Stomach (tissue), 9 donors: ENCODE data around the gene RBMS3. TPM values are rescaled to one million over a fixed set of nuclear protein-coding genes. Genes with fewer than 3 reads are reported as not detected.
A peak's percentile ranks its signal among the peaks of the same experiment; 100 is the strongest.

ENCODE experiments used
- DNase-seq, 2 donors: peaks; one replicate each; pipeline versions ENCODE4 v3.0.0 to v3.0.0-alpha.2; 2013 to 2019
- H3K27ac ChIP-seq, 5 donors: fragments of 200-600 bp in 4 of 5; sonication (generic) in 4 of 5; one replicate each; pipeline ENCODE4 v1.5.1; 2013 to 2019; ENCODE audit warnings: mild to moderate bottlenecking in 1 of 5, moderate library complexity in 1 of 5
- H3K27me3 ChIP-seq, 3 donors: fragments of 200-600 bp; sonication (generic); one replicate each; pipeline ENCODE4 v1.5.1; 2017 to 2019; ENCODE audit warnings: mixed run types in 1 of 3
- H3K36me3 ChIP-seq, 4 donors: fragments of 200-600 bp; sonication (generic); 1 replicate in 3 of 4; 2 replicates in 1 of 4; pipeline ENCODE4 v1.5.1; 2016 to 2019
- H3K4me1 ChIP-seq, 4 donors: fragments of 200-600 bp; sonication (generic); one replicate each; pipeline ENCODE4 v1.5.1; 2016 to 2019
- H3K4me3 ChIP-seq, 4 donors: fragments of 200-600 bp; sonication (generic) in 3 of 4; one replicate each; pipeline ENCODE4 v1.5.1; 2016 to 2019; ENCODE audit warnings: mild to moderate bottlenecking in 1 of 4
- H3K9me3 ChIP-seq, 4 donors: fragments of 200-600 bp; sonication (generic); one replicate each; pipeline ENCODE4 v1.5.1; 2016 to 2019
- CTCF ChIP-seq, 7 experiments: fragments of 450-650 bp in 4 of 7; fragments of 200-600 bp in 3 of 7; sonication (generic) in 3 of 7; IDR thresholded peaks; one replicate each; pipeline ENCODE4 v1.5.1; 2016 to 2019; ENCODE audit warnings: antibody characterized with exemption in 7 of 7, control low read depth in 2 of 7, mild to moderate bottlenecking in 1 of 7
- EP300 ChIP-seq: sonication (generic); formaldehyde crosslinking; IDR thresholded peaks from one replicate; pipeline ENCODE4 v1.6.1; 2017; ENCODE audit warnings: antibody characterized with exemption
- POLR2A ChIP-seq, 4 donors: fragments of 450-650 bp; IDR thresholded peaks; one replicate each; pipeline ENCODE4 v1.6.1; 2016; ENCODE audit warnings: antibody characterized with exemption in 4 of 4, control low read depth in 2 of 4, mild to moderate bottlenecking in 1 of 4, moderate library complexity in 1 of 4
- POLR2AphosphoS5 ChIP-seq, 3 donors: sonication (generic); formaldehyde crosslinking; IDR thresholded peaks; one replicate each; pipeline ENCODE4 v1.6.1; 2016; ENCODE audit warnings: antibody characterized with exemption in 3 of 3
- WGBS, 5 donors: extraction: QIAGEN DNeasy Blood & Tissue Kit in 3 of 5; methylation state at CpG; one replicate each; pipeline versions ENCODE4 v1.1.5 to v1.1.7; 2013 to 2018; 5-methylcytosine and 5-hydroxymethylcytosine counted together
- intact Hi-C: fragments of 100-400 bp; cut with DNase I; formaldehyde crosslinking; loops from one replicate; pipeline ENCODE4 v1.15.1; 2023; ENCODE audit warnings: low total_unique reads
- polyA plus RNA-seq, 3 donors: library from polyadenylated mRNA; stranded (reverse); fragments of 200-250 nt; gene quantifications; one replicate each; pipeline ENCODE4 v1.2.3, GENCODE V29; 2013
- total RNA-seq, 5 donors: library from RNA; depleted of rRNA; stranded (reverse); fragments of >200 nt; gene quantifications; one replicate each; pipeline versions ENCODE4 v1.1.0 to v1.2.3, GENCODE V29; 2014 to 2016
- donor health status: healthy with polysubstance abuse.
- donor health status: Bipolar disorder and iron deficiency.
- donor health status: healthy.

Gene RBMS3
- total and polyA plus RNA-seq, 8 donors, result 2.0 to 103 (median 16.0) TPM

GRCh38 chr3:29281094-29281343 is 148 bp downstream of the RBMS3 start:
- DNase-seq, result no peak
- H3K27me3 ChIP-seq, result no peaks in the 10 kb centered on the region
- peak overlapping the region; percentile 44 to 54 (median 51) for H3K4me3 ChIP-seq
- H3K9me3 ChIP-seq, result no peaks in the 10 kb centered on the region
- 3 to 8% (median 4%) methylated on average over 3 of the region's 3 CpGs for WGBS, 5 donors
- intact Hi-C loops, result no loop called here
- TF ChIP-seq POLR2AphosphoS5 (IDR thresholded peaks at IDR 0.05) (no peak), EP300 (no peak), CTCF (IDR thresholded peaks at IDR 0.05) (no peak), POLR2A (IDR thresholded peaks at IDR 0.05) (no peak)
- peak overlapping the region in 4 of 5 donors; percentile 79 to 83 (median 81) for H3K27ac ChIP-seq
- no peaks in the 10 kb centered on the region for H3K36me3 ChIP-seq
- H3K4me1 ChIP-seq, result peaks cover 0 to 39% (median 11%) of the 10 kb centered on the region in 4 donors

- H3K27me3 ChIP-seq, result no peaks in the 10 kb centered on the region
These were observed 722 bp downstream of the RBMS3 start for GRCh38 chr3:29281344-29282241.

GRCh38 chr3:29282427-29283230 is 1.8 kb downstream of the RBMS3 start:
- 12 to 35% (median 21%) methylated on average over 13 of the region's 13 CpGs for WGBS, 5 donors
- intact Hi-C loops, result no loop called here
- DNase-seq, result peak in 1 of 2 donors; percentile 73
- Histone ChIP-seq H3K36me3 (no peaks in the 10 kb centered on the region), H3K4me3 (peak overlapping the region; percentile 44 to 54 (median 51)), H3K27ac (peak overlapping the region; percentile 52 to 83 (median 80)), H3K27me3 (no peaks in the 10 kb centered on the region), H3K4me1 (peaks cover 0 to 49% (median 15%) of the 10 kb centered on the region in 4 donors), H3K9me3 (no peaks in the 10 kb centered on the region)
- TF ChIP-seq EP300, result no peak
- no peak for TF ChIP-seq CTCF (IDR thresholded peaks at IDR 0.05)
- TF ChIP-seq POLR2AphosphoS5 (IDR thresholded peaks at IDR 0.05), result peak in 1 of 3 donors; percentile 7

More at GRCh38 chr3:29281344-29282241, 722 bp downstream of the RBMS3 start:
- peak in 1 of 2 donors; percentile 68 for DNase-seq
- TF ChIP-seq CTCF (IDR thresholded peaks at IDR 0.05), result no peak
- no peak for TF ChIP-seq EP300
- TF ChIP-seq POLR2AphosphoS5 (IDR thresholded peaks at IDR 0.05), result no peak
- TF ChIP-seq POLR2A (IDR thresholded peaks at IDR 0.05), result no peak
- Histone ChIP-seq H3K9me3 (no peaks in the 10 kb centered on the region), H3K4me1 (peaks cover 0 to 45% (median 14%) of the 10 kb centered on the region in 4 donors), H3K27ac (peak overlapping the region; percentile 6 to 83 (median 80)), H3K4me3 (peak overlapping the region; percentile 44 to 54 (median 51)), H3K36me3 (no peaks in the 10 kb centered on the region)
- 5 to 18% (median 11%) methylated on average over 18 of the region's 18 CpGs for WGBS, 5 donors
- intact Hi-C loops, result no loop called here
